ENCODE data around the gene ZNF184.
A peak's percentile ranks its signal among the peaks of the same experiment; 100 is the strongest.
"Not testable (repeated sequence)": the region's sequence is repeated elsewhere in the genome, so short reads cannot be mapped to it uniquely, and the experiment has no call there.

The ZNF184 gene

DNA sequence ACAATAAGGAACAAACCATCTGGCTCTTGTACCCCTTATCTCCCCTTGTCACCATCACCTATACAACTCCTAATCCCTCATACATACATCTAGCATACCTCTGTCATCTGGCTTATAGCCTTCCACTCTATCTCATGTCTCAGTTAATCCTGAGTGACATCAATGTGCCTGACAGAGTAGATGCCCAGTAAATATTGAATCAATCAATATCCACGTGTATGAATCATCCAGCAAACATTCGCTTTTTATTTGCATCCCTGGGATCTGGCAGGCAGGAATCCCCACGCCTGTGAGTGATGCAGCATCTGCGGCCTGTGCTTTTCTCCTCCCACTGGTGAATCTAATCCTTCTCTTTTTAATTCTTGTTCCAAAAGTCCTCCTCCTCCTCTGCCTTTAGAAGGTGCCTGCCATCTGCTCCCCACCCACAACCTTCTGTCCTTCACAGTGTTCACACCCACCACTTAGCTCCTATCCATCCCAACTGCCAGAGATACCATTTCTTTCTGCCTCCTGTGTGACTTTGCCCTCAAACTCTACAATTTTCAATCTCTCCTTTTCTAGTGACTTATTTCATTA lies 46.8 kb downstream of the ZNF184 start:
- DNase-seq: peak in 34 of 56 donors; percentile 1 to 77 (median 24)

DNA sequence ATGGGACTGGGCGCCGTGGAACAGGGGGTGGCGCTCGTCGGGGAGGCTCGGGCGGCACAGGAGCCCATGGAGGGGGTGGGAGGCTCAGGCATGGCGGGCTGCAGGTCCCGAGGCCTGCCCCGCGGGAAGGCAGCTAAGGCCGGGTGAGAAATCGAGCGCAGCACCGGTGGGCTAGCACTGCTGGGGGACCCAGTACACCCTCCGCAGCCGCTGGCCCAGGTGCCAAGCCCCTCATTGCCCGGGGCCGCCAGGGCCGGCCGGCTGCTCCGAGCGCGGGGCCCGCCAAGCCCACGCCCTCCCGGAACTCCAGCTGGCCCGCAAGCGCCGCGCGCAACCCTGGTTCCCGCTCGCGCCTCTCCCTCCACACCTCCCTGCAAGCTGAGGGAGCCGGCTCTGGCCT lies 48.1 kb downstream of the ZNF184 start:
- DNase-seq: not testable (repeated sequence)

DNA sequence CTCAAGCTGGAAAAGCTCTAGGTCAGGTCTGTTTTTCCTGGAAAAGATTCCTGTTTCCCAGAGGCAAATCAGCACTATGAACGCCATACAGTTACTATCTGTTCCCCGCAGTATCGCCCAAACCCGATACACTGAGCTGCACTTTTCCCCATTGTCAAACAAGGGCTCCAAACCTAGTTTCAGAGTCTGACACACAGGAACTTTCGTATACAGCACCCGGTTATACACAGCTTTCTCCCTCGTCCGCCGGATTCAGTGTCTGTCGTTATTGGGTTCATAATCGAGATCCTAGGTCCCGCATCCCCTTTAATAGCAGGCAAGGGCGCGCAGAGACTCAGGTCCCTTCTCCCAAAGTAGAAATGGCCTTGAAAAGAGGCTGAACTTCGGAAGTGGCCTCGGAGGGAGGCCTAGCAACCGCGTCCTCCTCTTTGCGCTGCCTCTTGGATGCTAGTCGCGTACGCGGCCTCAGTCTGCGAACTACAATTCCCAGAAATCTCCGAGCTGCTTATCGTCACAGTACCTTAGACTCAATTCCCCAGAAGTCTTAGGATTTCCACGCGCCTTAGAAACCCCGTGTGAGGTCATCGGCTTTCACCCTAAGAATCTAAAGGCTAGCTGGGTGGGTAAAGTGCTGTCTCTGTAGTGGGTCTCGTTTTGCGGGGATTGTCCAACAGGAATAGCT lies 50.1 kb downstream of the ZNF184 start:
- DNase-seq: peak in 8 of 56 donors; percentile 3 to 42 (median 14)

DNA sequence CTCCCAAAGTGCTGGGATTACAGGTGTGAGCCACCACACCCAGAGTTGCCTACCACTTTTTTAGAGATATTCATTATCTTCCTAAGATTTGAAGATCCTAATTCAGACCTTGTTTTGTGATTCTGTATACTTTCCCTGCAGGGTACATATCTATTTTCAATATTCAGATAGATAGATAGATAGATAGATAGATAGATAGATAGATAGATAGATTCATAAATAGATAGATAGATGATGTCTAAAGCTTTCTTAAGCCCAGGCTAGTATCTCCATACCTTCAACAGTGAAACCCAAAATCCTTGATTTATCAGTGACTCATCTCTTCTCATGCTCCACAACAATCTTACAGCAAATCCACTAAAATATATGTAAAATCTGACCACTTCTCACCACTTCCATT lies 53.5 kb downstream of the ZNF184 start:
- DNase-seq: no peak

DNA sequence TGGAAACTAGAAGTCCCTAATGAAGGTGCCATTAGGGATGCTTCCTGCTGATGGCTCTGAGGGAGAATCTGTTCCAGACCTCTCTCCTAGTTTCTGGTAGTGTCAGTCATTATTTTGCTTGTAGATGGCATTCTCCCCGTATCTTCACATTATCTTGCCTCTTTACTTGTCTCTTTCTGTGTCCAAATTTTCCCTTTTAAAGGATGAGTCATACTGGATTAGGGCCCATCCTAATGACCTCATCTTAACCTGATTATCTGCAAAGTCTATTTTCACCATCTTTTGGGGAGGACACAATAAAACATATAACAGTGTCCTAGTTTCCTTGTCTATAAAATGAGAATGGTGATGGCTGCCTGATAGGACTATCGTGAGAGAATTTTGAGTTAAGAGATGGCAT lies 57.0 kb downstream of the ZNF184 start:
- DNase-seq: no peak

DNA sequence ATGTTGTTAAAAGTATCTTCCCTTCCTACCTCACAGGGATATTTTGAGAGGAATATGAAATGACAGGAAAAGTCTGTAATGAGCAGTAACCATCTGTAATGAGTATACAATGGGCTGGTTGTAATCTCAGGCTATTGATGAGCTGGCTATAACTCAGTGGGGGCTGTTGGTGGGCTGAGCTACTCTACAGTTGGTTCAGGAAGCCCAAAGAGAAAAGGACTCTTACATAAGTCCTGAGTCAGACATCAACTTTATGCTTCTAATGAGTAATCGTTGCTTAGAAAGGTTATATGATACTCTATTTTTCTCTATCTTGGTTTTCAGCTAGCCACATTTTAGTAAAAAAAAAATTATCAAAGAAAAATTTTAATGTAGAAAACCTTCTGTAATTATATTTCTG lies 57.9 kb downstream of the ZNF184 start:
- DNase-seq: peak in 3 of 56 donors; percentile 2 to 9 (median 4)

DNA sequence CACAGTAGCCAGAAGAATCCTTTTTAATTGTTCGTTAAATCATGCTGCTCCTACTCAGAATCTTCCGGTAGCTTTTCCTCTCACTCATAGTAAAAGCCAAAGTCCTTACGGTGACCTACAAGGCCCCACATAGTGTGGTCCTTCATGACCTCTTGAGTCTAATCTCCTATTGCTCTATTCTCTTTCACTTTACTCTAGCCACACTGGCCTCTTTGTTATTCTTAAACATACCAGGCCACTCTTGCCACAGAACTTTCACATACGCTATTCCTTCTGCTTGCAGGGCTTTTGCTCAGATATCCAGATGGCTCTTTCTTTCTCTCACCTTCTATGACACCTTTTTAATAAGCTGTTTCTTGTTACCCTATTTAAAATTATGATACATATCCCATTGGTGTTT lies 58.6 kb downstream of the ZNF184 start:
- no peak for DNase-seq

DNA sequence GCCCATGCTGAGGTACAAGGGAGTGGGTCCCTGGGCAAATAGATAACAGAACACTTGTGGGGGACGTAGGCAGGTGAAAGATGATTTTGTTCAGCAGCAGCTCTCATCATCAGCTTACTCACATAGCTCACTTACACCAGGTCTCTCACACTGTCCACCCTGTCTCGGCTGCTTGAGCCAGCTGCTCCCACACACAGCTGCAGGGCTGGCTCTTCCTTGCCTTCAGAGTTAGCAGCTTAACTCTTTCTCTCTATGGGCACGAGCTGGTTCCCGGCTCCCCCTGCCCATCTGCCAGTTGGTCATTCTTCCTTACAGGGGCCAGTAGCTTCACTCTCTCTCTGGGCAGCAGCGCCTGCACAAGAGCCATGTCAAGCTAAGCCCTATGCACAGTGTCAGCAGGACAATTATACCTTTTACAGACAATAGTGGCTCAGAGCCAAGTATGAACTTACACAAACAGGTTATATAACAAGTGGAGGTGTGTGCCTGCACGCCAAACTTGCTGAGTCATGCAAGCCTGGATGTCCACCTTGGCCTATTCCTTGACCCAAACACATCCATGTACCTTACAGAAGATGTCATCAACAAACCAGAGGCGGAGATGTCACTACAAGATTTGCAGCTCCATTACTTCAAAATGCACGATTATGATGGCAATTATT lies 65.6 kb downstream of the ZNF184 start:
- no peak for DNase-seq

DNA sequence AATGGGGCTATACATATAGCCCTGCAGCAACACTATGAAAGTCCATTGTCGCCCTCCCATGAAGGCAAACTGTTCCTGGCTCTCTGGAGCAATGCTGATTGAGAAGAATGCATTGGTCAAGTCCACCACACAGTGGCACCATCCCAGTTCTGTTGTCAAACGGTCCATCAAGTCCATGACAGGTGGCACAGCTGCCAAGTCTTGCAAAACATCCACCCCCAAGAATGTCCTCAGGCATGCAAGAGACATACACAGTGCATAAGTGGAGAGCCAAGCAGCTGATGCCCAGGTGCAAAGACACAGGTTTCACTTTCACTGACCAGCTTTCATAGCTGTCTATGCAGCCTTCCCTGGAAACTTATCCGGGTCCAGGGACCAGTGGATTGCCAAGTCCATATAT lies 66.8 kb downstream of the ZNF184 start:
- DNase-seq: no peak

DNA sequence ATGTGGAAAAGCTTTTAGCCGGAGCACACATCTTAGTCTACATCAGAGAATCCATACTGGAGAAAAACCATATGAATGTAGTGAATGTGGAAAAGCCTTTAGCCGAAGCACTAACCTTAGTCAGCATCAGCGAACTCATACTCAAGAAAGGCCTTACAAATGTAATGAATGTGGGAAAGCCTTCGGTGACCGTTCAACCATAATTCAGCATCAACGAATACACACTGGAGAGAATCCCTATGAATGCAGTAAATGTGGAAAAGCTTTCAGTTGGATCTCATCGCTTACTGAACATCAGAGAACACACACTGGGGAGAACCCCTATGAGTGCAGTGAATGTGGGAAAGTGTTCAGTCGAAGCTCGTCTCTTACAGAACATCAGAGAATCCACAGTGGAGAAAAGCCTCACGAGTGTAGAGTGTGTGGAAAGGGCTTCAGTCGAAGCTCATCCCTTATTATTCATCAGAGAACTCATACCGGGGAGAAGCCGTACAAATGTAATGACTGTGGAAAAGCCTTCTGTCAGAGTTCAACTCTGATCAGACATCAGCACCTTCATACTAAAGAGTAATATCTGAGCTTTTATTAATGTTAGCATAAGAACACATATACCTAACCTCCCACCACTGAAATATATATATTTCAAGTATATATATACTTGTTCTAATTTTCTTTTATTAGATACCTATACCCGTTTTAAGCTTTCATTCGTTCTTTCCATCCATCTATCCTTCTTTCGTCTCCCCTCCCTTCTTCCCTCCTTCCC lies 71.8 kb downstream of the ZNF184 start:
- DNase-seq: no peak

Data from amygdala (tissue), 56 donors.